MM.1S (cell line): ENCODE data around the gene TIAM1.
A peak's percentile ranks its signal among the peaks of the same experiment; 100 is the strongest.

Experiments used
- DNase-seq: peaks from one replicate; pipeline ENCODE4 v3.0.0-alpha.2; 2015
- H2AFZ ChIP-seq: fragments of 300-600 bp; sonication (generic); 2 replicates; pipeline ENCODE4 v1.6.0; 2016; ENCODE audit warnings: antibody characterized with exemption, low read length
- H3F3A ChIP-seq: fragments of 300-600 bp; sonication (generic); 2 replicates; pipeline ENCODE4 v1.6.1; 2016; ENCODE audit warnings: mild to moderate bottlenecking, antibody characterized with exemption, low read length, moderate library complexity, mixed read lengths; ENCODE audit not compliant: insufficient read depth
- H3K27ac ChIP-seq: fragments of 300-600 bp; sonication (generic); 2 replicates; pipeline ENCODE4 v1.5.1; 2016; ENCODE audit warnings: mild to moderate bottlenecking, low read length
- H3K27me3 ChIP-seq: fragments of 300-600 bp; sonication (generic); replicated peaks from 2 replicates; pipeline ENCODE4 v1.6.0; 2016; ENCODE audit warnings: low read length; ENCODE audit not compliant: insufficient read depth
- H3K36me3 ChIP-seq: fragments of 300-600 bp; sonication (generic); replicated peaks from 2 replicates; pipeline ENCODE4 v1.6.1; 2016; ENCODE audit warnings: mild to moderate bottlenecking, low read length, mixed read lengths; ENCODE audit not compliant: insufficient read depth
- H3K4me1 ChIP-seq: fragments of 300-600 bp; sonication (generic); 2 replicates; pipeline ENCODE4 v1.6.1; 2016; ENCODE audit warnings: low read length, mixed read lengths
- H3K4me2 ChIP-seq: fragments of 300-600 bp; sonication (generic); 2 replicates; pipeline ENCODE4 v1.6.0; 2016; ENCODE audit warnings: low read depth, low read length
- H3K4me3 ChIP-seq: fragments of 300-600 bp; sonication (generic); 2 replicates; pipeline ENCODE4 v1.5.1; 2016; ENCODE audit warnings: low read length, mixed read lengths
- H3K79me2 ChIP-seq: fragments of 300-600 bp; sonication (generic); 2 replicates; pipeline ENCODE4 v1.6.1; 2016; ENCODE audit warnings: mixed run types, low read length, mixed read lengths
- H3K9ac ChIP-seq: fragments of 300-600 bp; sonication (generic); 2 replicates; pipeline ENCODE4 v1.6.1; 2016; ENCODE audit warnings: low read length, mixed read lengths
- H3K9me2 ChIP-seq: fragments of 300-600 bp; sonication (generic); replicated peaks from 2 replicates; pipeline ENCODE4 v1.6.1; 2016; ENCODE audit warnings: mild to moderate bottlenecking, low read length, mixed read lengths; ENCODE audit not compliant: insufficient read depth
- H3K9me3 ChIP-seq: fragments of 300-600 bp; sonication (generic); replicated peaks from 2 replicates; pipeline ENCODE4 v1.6.1; 2016; ENCODE audit warnings: mild to moderate bottlenecking, low read length, mixed read lengths; ENCODE audit not compliant: insufficient read depth
- H4K20me1 ChIP-seq: fragments of 300-600 bp; sonication (generic); 2 replicates; pipeline ENCODE4 v1.6.1; 2016; ENCODE audit warnings: mild to moderate bottlenecking, low read length, moderate library complexity, mixed read lengths; ENCODE audit not compliant: insufficient read depth
- EZH2 ChIP-seq: fragments of 300-600 bp; sonication (generic); optimal IDR thresholded peaks from 2 replicates; pipeline ENCODE3; 2017; ENCODE audit warnings: low read depth, mild to moderate bottlenecking, antibody characterized with exemption, low read length, mixed read lengths
- EZH2phosphoT487 ChIP-seq: fragments of 300-600 bp; sonication (generic); IDR thresholded peaks from 2 replicates; pipeline ENCODE4 v1.6.1; 2018; ENCODE audit warnings: antibody characterized with exemption, low read length
- TF ChIP-seq, protein P1 (sequence below): fragments of 300-600 bp; sonication (generic); IDR thresholded peaks from 2 replicates; pipeline ENCODE4 v1.5.1; 2016; ENCODE audit warnings: antibody characterized with exemption, low read length, mixed read lengths

Gene TIAM1

DNA sequence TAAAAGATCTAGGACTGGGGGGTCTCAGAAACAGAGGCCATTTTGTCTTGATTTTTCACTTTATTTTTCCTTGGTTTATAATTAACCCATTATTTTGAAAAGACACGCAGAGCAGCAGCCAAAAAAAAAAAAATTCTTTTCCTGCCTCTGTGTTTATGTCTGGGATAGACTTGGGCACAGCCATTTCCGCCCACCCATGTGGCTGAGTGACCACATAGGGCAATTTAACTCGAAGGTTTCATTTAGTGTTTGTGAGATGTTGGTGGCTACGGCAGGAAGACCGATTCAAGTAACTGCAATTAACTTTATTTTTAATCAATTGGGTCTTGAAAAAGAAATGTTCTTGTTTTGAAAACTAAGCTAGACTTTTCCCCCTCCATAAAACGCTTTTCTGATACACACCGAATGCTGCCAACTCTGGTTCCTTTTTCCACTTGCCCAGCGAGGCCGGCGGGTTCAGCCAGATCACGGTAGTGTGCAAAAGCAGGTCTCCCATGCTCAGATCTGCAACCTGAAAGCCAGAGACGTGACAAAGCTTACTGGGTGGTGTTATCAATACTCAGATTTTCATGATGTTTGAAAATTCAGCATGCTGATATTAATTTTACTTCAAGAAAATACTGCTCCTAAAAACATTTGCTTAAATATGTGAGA lies 208.4 kb downstream of the TIAM1 start:
- no peak overlapping the region for H2AFZ ChIP-seq
- H3K27me3 ChIP-seq, result no peaks in the 10 kb centered on the region
- no peaks in the 10 kb centered on the region for H3K79me2 ChIP-seq
- H3K4me1 ChIP-seq, result peaks cover 38% of the 10 kb centered on the region
- H3K9me3 ChIP-seq, result no peaks in the 10 kb centered on the region
- no peak overlapping the region for H3K4me3 ChIP-seq
- no peak overlapping the region for H3K9ac ChIP-seq
- no peak overlapping the region for H3K4me2 ChIP-seq
- H4K20me1 ChIP-seq, result no peaks in the 10 kb centered on the region
- no peak overlapping the region for H3K27ac ChIP-seq
- no peak for DNase-seq
- peaks cover 26% of the 10 kb centered on the region for H3F3A ChIP-seq
- no peaks in the 10 kb centered on the region for H3K36me3 ChIP-seq
- no peaks in the 10 kb centered on the region for H3K9me2 ChIP-seq
- no peak for TF ChIP-seq EZH2
- no peak for TF ChIP-seq EZH2phosphoT487
- TF ChIP-seq, protein P1, sequence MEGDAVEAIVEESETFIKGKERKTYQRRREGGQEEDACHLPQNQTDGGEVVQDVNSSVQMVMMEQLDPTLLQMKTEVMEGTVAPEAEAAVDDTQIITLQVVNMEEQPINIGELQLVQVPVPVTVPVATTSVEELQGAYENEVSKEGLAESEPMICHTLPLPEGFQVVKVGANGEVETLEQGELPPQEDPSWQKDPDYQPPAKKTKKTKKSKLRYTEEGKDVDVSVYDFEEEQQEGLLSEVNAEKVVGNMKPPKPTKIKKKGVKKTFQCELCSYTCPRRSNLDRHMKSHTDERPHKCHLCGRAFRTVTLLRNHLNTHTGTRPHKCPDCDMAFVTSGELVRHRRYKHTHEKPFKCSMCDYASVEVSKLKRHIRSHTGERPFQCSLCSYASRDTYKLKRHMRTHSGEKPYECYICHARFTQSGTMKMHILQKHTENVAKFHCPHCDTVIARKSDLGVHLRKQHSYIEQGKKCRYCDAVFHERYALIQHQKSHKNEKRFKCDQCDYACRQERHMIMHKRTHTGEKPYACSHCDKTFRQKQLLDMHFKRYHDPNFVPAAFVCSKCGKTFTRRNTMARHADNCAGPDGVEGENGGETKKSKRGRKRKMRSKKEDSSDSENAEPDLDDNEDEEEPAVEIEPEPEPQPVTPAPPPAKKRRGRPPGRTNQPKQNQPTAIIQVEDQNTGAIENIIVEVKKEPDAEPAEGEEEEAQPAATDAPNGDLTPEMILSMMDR, result no peak

DNA sequence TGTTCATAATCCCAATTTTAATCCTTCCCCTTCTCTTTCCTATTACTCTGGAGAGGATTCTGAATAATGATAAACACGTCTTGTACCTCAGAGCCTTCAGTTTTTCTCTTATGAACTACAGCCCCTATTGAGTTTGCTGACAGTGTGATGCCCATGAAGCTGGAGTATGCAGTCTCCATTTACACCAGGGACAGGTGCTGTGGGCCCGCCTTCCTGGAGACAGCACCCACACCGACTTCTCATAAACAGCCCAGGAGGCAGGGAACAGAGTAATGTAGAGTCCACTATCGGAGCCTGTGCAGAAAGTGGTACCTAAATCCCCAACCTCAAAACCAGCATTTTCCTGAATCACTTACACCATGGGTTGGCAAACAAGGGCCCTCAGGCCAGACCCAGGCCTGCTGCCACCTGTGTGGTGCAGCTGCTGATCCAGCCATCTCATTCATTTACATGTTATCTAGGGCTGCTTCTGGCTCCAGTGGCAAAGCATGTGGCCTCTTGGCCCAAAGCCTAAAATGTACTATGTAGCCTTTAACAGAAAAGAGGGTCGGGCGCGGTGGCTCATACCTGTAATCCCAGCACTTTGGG lies 210.7 kb downstream of the TIAM1 start:
- Histone ChIP-seq H3K79me2 (no peaks in the 10 kb centered on the region), H3K4me3 (0 out of 2 replicates have a peak overlapping the region, but pooled peaks have one; percentile 13), H3K9ac (peak overlapping the region; percentile 42), H4K20me1 (no peaks in the 10 kb centered on the region), H3K36me3 (no peaks in the 10 kb centered on the region), H2AFZ (peak overlapping the region; percentile 53; the same call in 1 of the 2 replicates), H3K9me3 (no peaks in the 10 kb centered on the region), H3K9me2 (no peaks in the 10 kb centered on the region), H3K27me3 (no peaks in the 10 kb centered on the region), H3K4me1 (peaks cover 45% of the 10 kb centered on the region), H3K27ac (peak overlapping the region; percentile 96), H3K4me2 (peak overlapping the region; percentile 92), H3F3A (peaks cover 26% of the 10 kb centered on the region)
- DNase-seq, result peak; percentile 80
- no peak for TF ChIP-seq EZH2
- TF ChIP-seq, protein P1, result peak; percentile 15

DNA sequence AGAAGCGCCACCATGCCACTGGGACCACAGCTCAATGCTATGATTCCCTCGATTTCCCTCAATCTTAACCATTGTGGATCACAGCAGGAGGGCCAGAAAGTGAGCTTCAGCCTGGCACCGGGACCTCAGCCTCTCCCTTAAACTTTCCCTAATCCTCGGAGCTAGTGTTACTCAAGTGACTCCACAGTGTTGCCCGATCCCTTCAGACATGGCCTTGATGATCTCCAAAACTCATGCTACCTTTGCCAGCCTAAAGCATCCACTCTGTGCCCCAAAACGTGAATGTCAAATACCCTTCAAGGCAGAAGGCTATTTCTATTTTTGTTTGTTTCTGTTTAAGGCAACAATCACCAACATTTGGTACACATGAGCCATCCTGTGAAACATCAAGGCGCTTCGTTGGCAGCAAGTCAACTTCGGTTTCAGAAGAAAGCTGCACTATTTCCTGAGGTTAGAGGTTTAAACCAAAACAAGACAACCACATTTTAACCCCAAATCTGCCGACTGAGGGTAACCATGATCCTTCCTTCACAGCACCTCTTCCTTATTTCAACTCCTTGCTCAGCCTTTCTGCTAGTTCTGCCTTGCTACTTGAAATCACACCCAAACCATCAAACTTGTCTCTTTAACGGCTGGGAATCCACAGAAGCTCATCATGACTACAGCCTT lies 211.4 kb downstream of the TIAM1 start:
- H3K79me2 ChIP-seq, result no peaks in the 10 kb centered on the region
- peak overlapping the region; percentile 96 for H3K27ac ChIP-seq
- peak; percentile 97 for DNase-seq
- H3K9ac ChIP-seq, result peak overlapping the region; percentile 56
- no peaks in the 10 kb centered on the region for H3K36me3 ChIP-seq
- TF ChIP-seq, protein P1, result no peak
- TF ChIP-seq EZH2phosphoT487 (no peak), EZH2 (no peak)
- peak overlapping the region; percentile 38 for H3K4me3 ChIP-seq
- H3F3A ChIP-seq, result peaks cover 26% of the 10 kb centered on the region
- no peaks in the 10 kb centered on the region for H3K9me2 ChIP-seq
- no peaks in the 10 kb centered on the region for H3K9me3 ChIP-seq
- peaks cover 45% of the 10 kb centered on the region for H3K4me1 ChIP-seq
- peak overlapping the region; percentile 92 for H3K4me2 ChIP-seq
- peak overlapping the region; percentile 53 for H2AFZ ChIP-seq
- no peaks in the 10 kb centered on the region for H3K27me3 ChIP-seq
- no peaks in the 10 kb centered on the region for H4K20me1 ChIP-seq
